ENCODE measurements around the gene PRKCZ. TPM values are rescaled to one million over a fixed set of nuclear protein-coding genes. Genes with fewer than 3 reads are reported as not detected.

Gene PRKCZ
- total and polyA plus RNA-seq, 9 of the 15 experiments (the other 6 are each of a cell fraction or from before 2014, with no cell fraction given): 0.07 to 3.1 (median 1.3) TPM

GRCh38 chr1:2189459-2190425 is 139.5 kb downstream of the PRKCZ start (continued):
- TF ChIP-seq PML (IDR thresholded peaks at IDR 0.05; ENCODE audit: low read length) (no peak), ARNT (IDR thresholded peaks at IDR 0.05) (no peak), NEUROD1 (IDR thresholded peaks at IDR 0.05; ENCODE audit: borderline replicate concordance, low read depth, low read length, partially characterized antibody) (no peak), ZNF778 (CRISPR knock-in tag; IDR thresholded peaks at IDR 0.05) (no peak), SRSF1 (IDR thresholded peaks at IDR 0.05; ENCODE audit: low read depth, low read length) (no peak), GATAD2A (IDR thresholded peaks at IDR 0.05) (peak; percentile 53; the same call in 1 of the 2 replicates), PREB (CRISPR knock-in tag; IDR thresholded peaks at IDR 0.05) (no peak), BMI1 (IDR thresholded peaks at IDR 0.05; ENCODE audit: low read length) (no peak), YBX1 (IDR thresholded peaks at IDR 0.05) (no peak), NR3C1 (CRISPR knock-in tag; IDR thresholded peaks at IDR 0.05) (no peak), PTRF (tag; IDR thresholded peaks at IDR 0.05) (no peak), PPARD (CRISPR knock-in tag; IDR thresholded peaks at IDR 0.05) (no peak), RAD21 (CRISPR knock-in tag; conservative IDR thresholded peaks at IDR 0.05 in 1 of 2, IDR thresholded peaks at IDR 0.05 in 1 of 2) (no peak), SMC3 (conservative IDR thresholded peaks at IDR 0.05; ENCODE audit: insufficient read depth, low read depth, low read length) (no peak), RNF2 (IDR thresholded peaks at IDR 0.05) (no peak), KDM1A (IDR thresholded peaks at IDR 0.05) (no peak), ZNF57 (CRISPR knock-in tag; IDR thresholded peaks at IDR 0.05) (no peak), TCF7L2 (IDR thresholded peaks at IDR 0.05; ENCODE audit: low read depth, low read length) (no peak), TSC22D4 (tag; IDR thresholded peaks at IDR 0.05) (no peak), E2F3 (CRISPR knock-in tag; IDR thresholded peaks at IDR 0.05) (no peak), E2F6 (IDR thresholded peaks at IDR 0.05; ENCODE audit: borderline replicate concordance in 1 of 2, extremely low read depth in 1 of 2, insufficient read depth in 1 of 2, insufficient read length in 1 of 2, low read depth in 1 of 2, low read length in 1 of 2, poor library complexity in 1 of 2, severe bottlenecking in 1 of 2) (peak; percentile 21 to 76), MAFF (IDR thresholded peaks at IDR 0.05; ENCODE audit: low read length) (no peak), FOXP1 (CRISPR knock-in tag; IDR thresholded peaks at IDR 0.05) (no peak)
- TF ChIP-seq, protein P1, sequence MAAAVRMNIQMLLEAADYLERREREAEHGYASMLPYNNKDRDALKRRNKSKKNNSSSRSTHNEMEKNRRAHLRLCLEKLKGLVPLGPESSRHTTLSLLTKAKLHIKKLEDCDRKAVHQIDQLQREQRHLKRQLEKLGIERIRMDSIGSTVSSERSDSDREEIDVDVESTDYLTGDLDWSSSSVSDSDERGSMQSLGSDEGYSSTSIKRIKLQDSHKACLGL (CRISPR knock-in tag; IDR thresholded peaks at IDR 0.05; ENCODE audit: borderline replicate concordance, poor library complexity, severe bottlenecking): no peak
